ENCODE data around the gene CTNNA1.

DNA sequence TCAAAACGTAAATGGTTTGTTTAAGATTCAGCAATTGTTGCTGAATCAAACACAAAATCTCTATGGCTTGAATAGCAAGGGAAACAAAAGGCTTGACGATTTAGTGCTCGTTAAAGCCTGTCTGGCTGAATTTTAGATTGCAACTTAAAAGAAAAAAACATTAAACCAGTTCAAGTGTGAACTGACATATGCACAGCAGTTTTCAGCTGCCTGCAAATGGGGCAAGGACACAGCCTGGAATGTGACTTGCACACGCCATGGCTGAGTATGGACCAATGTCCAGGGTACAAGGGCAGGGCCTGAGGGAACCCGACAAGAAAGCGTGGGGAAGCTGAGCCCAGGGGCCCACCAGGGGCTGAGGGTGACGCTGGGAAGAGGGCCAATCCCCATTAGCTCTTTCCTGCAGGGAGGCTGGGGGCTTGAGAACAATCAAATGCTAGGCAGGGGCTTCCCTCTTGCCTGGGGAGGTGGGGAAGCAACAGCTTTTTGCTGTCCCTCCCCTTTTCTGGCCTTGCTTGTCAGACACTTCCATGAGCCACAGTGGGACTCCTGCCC lies 211.5 kb downstream of the CTNNA1 start:
- TF ChIP-seq CTCF (conservative IDR thresholded peaks at IDR 0.05; ENCODE audit: low read depth, low read length): no peak
- TF ChIP-seq EZH2phosphoT487 (IDR thresholded peaks at IDR 0.05; ENCODE audit: borderline replicate concordance, low read length): no peak
- no peak for TF ChIP-seq EZH2 (IDR thresholded peaks at IDR 0.05; ENCODE audit: low read length, unreplicated experiment)

All from PC-3 (cell line).